HG03135 (cell line): ENCODE measurements around the gene SMARCD1.
A peak's percentile ranks its signal among the peaks of the same experiment; 100 is the strongest.

Source experiments
- ATAC-seq: cut with Tn5 transposase; IDR thresholded peaks from one replicate; pipeline ENCODE4 v1.9.1; 2021; ENCODE audit warnings: mild to moderate bottlenecking, moderate library complexity; ENCODE audit not compliant: unreplicated experiment

The SMARCD1 gene

DNA sequence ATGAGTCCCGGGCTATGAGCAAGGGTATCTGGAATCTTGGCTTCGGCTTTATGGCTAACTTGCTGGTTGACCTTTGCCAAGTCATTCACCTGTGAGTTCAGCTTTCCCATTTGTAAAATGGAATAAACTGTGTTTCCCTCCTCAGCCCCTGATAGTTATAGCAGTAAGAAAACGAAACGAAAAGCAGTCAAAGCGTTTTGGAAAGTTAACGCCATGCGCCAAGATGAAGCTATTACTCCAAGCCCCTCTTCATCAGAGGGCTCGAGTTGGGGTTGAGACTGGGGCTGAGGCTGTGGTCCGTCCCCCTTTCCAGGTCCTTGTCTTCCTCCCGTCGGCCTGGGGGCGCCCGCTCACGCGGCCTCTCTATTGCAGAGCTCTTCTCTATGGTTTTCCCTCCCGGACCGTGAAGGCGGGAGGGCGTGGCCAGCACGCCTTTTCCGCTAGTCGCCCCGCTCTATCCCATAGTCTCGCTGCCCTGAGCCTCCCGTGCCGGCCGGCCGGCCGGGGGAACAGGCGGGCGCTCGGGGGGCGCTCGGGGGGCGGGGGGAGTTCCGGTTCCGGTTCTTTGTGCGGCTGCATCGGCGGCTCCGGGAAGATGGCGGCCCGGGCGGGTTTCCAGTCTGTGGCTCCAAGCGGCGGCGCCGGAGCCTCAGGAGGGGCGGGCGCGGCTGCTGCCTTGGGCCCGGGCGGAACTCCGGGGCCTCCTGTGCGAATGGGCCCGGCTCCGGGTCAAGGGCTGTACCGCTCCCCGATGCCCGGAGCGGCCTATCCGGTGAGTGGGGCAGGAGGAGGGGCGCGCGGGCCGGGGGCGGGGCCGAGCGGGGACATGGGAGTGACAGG lies at the start of gene SMARCD1:
Gene SMARCD1, plus strand, starts transcription at position 568 of the 840 bp plus-strand sequence. Its CDS starts 28 bp downstream, at position 596.
- peak; percentile 70 for ATAC-seq

DNA sequence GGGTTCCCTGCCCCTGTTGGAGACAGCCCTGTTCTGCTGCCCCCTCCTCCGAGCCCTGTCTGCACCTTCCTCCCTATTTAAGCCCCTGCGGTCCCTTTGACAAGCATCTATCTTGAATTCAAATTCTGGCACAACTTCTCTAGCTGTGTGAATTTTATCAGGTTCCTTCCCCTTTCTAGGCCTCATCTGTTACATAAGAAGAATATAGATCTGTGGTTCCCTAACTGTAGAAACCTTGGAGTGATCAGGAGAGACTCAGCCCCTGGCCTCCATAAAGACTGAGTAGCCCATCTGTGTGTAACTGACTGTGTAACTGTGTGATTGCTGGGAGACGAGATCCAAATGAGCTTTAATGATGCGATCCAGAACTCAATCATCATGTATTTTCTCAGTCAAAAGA lies 46.8 kb upstream of the SMARCD1 start:
- no peak for ATAC-seq

DNA sequence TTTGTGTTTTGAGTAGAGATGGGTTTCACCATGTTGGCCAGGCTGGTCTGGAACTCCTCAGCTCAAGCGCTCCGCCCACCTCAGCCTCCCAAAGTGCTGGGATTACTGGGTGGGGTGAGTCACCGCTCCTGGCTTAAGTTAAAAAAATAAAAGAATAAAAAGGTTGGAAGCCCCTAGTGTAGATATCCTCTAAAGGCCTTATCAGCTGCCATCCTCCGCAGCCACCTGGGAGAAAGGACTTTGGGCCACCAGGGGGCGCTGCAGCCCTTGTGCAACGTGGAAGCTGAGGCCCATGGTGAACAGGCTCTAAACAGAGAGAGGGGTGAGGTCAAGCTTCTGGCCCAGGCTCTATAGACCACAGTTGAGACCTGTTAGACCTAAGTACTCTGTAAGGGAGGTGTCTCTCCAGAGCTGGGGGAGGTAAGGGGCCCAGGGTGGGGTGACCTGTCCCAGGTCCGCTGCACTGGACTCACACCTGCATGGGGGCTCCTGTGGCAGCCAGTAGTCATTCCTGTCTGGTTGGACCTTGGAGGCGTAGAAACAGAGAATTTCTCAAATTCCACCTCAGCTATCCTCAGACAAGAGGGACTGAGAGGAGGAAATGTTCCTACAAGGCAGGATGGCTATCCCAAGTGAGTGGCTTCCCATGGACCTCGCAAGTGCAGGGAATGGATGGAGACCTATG lies 45.8 kb upstream of the SMARCD1 start:
- peak; percentile 65 for ATAC-seq

GRCh38 chr12:50040657-50041056 lies 44.5 kb upstream of the SMARCD1 start:
- ATAC-seq: no peak

DNA sequence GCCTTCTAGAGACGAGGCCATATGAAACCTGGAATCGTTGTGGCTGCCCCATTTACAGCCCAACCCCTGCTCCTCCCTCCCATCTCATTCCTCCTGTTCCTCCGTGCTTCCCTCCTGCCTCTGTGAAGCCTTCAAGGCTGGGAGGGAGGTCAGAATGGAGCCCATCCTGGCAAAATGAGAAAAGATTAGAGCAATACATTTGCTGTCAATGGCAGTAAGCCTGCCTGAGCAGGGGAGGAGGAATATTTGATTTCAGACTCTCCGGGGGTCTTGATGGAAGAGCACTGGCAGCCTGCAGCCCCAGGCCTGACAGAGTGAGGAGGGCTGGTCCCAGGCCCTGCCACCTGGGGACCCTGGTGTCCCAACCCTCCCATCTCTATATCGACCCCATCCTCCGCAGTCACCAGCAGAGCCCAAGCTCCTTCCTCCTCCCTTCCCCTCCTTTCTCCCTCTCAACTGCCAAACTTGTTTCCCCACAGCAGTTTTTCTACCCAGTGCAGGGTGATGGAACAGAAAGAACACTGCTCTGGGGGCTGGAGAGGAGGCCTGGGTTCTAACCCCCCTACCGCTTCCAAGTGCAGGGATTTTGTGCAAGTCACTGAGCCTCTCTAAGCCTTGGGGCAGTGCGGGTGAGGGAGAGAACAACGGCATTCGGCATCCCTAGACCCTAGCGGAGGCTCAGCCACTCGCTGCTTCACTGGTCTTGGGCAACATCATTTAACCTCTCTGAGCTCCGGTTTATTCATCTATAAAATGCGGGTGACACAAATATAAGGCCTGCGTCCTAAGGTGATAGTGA lies 43.9 kb upstream of the SMARCD1 start:
- no peak for ATAC-seq

DNA sequence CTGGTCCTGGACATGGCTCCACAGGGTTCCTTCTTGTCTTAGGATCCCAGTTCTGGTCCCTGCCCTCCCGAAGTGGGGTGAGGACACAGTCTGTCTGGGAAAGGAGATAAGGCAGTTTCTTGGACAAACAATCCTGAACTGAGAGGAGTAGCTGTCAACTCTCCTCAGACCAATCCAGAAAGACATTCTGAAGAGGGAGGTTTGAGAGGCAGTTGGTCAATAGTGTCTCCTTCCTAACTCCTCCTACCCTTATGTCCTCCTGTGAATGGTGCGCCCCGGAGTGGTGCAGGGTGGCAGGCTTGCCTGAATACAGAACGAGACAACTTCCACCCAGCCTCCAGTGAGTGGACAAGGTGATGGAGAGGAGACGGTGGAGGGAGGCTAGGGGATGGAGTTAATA lies 43.2 kb upstream of the SMARCD1 start:
- no peak for ATAC-seq

DNA sequence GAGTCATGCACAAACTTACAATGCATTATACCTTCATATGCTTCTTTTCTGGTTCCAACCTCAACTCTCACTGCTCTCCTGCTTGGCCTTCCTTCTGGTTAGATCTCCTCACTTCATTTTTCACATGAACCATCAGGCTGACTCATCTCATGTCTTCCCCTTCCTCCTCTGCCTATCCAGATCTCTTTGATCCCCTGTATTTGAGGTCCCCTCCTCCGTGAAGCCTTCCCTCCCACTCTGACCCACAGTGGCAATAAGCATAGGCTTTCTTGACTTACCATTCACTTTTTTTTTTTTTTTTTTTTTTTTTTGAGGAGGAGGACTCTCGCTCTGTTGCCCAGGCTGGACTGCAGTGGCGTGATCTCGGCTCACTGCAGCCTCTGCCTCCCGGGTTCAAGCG lies 42.4 kb upstream of the SMARCD1 start:
- no peak for ATAC-seq

GRCh38 chr12:50043308-50043707 lies 41.8 kb upstream of the SMARCD1 start:
- no peak for ATAC-seq

DNA sequence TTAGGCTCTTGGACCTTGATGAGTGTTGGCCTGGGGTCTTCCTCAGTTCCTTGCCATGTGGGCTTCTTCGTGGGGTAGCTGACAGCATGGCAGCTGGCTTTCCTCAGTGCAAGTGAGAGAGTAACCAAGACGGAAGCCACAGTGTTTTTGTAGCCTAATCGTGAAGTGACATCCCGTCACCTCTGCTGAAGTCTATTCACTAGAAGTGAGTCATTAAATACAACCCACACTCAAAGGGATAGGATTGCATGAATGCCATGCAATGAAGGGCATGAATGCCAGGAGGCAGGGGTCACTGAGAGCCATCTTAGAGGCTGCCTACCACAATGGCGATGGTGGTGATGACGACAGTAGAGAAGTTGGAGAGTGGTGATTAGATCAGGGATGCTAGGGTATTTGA lies 41.3 kb upstream of the SMARCD1 start:
- ATAC-seq: no peak

- no peak for ATAC-seq
Observed at GRCh38 chr12:50047693-50048250, 37.4 kb upstream of the SMARCD1 start.

DNA sequence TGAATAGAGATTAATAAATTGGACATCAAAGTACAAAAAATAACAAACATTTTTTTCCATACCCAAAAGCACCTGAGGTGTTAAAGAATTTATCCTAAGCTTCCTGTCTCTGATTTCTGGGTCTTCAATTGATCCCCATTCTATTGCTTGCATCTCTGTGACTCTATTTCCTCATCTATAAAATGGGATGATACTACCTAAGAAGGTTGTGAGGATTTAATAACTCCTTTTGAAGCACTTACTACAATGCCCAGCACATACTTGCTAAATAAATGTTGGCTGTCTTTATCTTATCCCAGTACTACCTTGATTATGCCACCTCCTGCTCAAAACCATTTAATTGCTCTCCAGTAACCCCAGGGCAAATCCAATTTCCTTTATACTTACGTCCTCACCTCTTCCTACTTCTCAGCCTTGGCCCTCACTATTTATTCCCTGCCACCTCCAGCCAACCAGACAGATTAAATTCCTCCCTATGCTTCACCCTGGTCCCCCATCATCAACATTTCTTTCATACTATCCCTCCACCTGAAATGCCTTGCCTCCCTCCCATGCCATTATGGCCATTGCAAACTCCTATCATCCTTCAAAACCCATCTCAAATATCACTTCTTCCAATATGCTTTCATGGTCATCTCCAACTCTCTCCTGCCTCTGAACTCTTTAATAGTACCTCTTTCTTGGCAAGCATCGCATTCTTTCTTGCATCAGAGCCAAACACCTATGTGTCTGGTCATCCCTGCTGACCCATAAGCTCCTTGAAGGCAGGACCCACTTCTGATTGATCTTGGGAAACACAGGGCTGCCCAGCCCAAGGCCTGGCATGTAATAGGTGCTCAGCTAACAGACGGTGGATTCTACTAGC lies 35.7 kb upstream of the SMARCD1 start:
- ATAC-seq: no peak

GRCh38 chr12:50050119-50050385 lies 35.1 kb upstream of the SMARCD1 start:
- ATAC-seq: no peak

DNA sequence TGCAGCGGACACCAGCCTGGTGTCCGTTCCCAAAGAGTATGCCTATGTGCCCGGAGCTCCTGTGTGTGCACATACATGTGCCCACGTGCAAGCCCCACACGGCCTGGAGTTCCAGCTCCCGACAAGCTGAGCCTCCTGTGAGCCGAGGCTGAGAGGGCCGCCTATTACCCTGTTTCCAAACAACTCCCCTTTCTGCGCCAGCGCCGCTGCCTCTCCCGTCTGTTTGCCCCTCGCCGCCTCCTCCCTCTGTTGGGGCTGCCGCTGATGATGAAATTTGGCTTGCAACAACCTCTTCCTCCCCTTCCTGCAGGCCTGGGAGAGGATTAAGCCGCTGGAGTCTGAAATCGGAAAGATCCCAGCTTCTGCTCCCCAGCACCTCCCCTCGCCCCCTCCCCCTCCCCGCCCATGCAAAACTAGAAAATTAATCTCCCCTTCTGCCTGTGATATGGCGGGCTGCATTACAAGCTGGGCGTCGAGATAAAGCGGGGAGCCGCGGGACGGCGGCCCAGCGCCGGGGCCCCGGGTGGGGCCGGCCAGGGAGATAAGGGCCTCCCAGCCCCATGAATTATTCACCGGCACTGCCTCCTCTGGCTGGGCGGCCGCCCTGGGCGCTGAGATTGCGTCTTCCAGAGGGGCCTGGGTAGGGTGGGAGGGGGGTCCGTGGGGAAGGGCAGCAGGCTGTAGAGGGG lies 34.6 kb upstream of the SMARCD1 start:
- ATAC-seq: no peak

GRCh38 chr12:50051101-50051806 lies 33.9 kb upstream of the SMARCD1 start:
- ATAC-seq: no peak

GRCh38 chr12:50052544-50052943 lies 32.6 kb upstream of the SMARCD1 start:
- no peak for ATAC-seq

GRCh38 chr12:50052964-50053363 lies 32.2 kb upstream of the SMARCD1 start:
- no peak for ATAC-seq

GRCh38 chr12:50053583-50053982 lies 31.6 kb upstream of the SMARCD1 start:
- ATAC-seq: no peak

DNA sequence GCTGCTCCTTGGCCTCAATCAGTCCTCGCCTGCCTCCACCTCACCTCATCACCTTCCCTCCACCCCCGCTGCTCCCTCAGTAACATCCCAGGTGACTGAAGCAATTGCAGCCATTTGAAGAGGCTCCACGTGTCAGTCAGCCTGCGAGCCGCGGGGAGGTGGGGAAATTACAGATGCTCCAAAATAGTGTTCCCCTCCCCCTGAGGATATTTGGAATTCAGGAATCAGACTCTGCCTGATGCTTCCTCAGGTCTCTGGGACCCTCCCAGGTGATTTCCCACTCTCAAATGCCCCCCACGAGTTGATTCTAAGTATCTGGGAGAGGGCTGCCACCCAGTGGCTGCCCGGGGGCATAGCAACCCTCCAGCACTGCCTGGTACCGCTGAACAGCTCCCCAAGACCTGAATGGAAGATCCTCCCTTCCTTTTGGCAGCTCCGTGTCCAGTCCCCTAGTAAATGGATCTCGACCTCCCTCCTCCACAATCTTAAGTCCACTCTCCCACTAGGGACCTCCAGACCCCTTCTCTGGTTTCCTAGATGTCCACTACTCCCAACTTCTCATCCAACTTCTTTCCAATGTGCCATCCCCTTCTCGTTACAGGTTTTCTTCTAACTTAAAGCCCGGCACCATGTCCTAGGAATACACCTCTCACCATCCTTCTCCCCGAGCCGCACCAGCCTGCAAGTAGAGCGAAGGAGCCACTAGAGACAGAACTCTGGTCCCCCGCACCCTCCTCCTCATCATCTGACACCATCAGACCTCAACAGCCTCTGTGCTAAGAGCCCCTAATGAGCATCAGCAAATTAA lies 29.1 kb upstream of the SMARCD1 start:
- ATAC-seq: no peak

DNA sequence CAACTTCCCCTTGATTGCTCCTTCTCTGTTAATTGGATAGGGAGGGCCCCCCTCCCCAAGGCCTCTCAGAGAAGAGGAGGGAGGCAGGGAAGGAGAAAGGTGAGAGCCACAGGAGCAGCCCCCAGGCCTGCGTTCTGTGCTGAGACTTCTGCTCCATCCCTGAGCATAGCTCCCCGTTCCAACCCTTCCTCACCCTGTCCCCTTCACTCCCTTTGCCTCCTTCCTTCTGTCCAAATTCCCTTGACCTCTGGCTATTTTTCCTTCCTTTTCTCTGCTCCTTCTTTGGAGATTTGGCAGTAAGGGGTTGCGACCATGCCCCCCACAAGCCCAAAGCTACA lies 28.5 kb upstream of the SMARCD1 start:
- ATAC-seq: no peak
